Ishikawa (cell line): ENCODE results near the gene SRRT.

Source experiments
- CEBPB ChIP-seq: IDR thresholded peaks from 2 replicates; pipeline ENCODE4 v1.6.1; 2012
- CREB1 ChIP-seq: IDR thresholded peaks from 2 replicates; pipeline ENCODE4 v1.6.1; 2012; ENCODE audit warnings: low read depth
- EGR1 ChIP-seq: IDR thresholded peaks from 2 replicates; pipeline ENCODE4 v1.6.1; 2012
- EP300 ChIP-seq: IDR thresholded peaks from 2 replicates; pipeline ENCODE4 v1.6.1; 2012; ENCODE audit warnings: borderline replicate concordance
- FOXM1 ChIP-seq: IDR thresholded peaks from 2 replicates; pipeline ENCODE4 v1.6.1; 2012; ENCODE audit warnings: low read depth, borderline replicate concordance
- MAX ChIP-seq: IDR thresholded peaks from 2 replicates; pipeline ENCODE4 v1.6.1; 2012
- NFIC ChIP-seq: IDR thresholded peaks from 2 replicates; pipeline ENCODE4 v1.6.1; 2012
- RAD21 ChIP-seq: IDR thresholded peaks from 2 replicates; pipeline ENCODE4 v1.6.1; 2012; ENCODE audit warnings: low read depth
- TAF1 ChIP-seq: IDR thresholded peaks from 2 replicates; pipeline ENCODE4 v1.6.1; 2012; ENCODE audit warnings: low read depth, mild to moderate bottlenecking
- TCF12 ChIP-seq: IDR thresholded peaks from 2 replicates; pipeline ENCODE4 v1.6.1; 2012; ENCODE audit warnings: low read depth
- TEAD4 ChIP-seq: IDR thresholded peaks from 2 replicates; pipeline ENCODE4 v1.6.1; 2012
- YY1 ChIP-seq: IDR thresholded peaks from 2 replicates; pipeline ENCODE4 v1.6.1; 2012; ENCODE audit warnings: low read depth
- ZBTB7A ChIP-seq: IDR thresholded peaks from 2 replicates; pipeline ENCODE4 v1.6.1; 2012; ENCODE audit warnings: low read depth
- TF ChIP-seq, protein P1 (sequence below): IDR thresholded peaks from 2 replicates; pipeline ENCODE4 v1.6.1; 2012
- TF ChIP-seq, protein P2 (sequence below): IDR thresholded peaks from 2 replicates; pipeline ENCODE4 v1.6.1; 2012; ENCODE audit warnings: low read depth, mild to moderate bottlenecking

The SRRT gene

GRCh38 chr7:100902638-100903037 is 27.7 kb downstream of the SRRT start:
- no peak for TF ChIP-seq CREB1
- TF ChIP-seq RAD21 = no peak
- TF ChIP-seq EP300 = no peak
- no peak for TF ChIP-seq NFIC
- no peak for TF ChIP-seq EGR1
- TF ChIP-seq MAX = no peak
- TF ChIP-seq TEAD4 = no peak
- TF ChIP-seq, protein P1, sequence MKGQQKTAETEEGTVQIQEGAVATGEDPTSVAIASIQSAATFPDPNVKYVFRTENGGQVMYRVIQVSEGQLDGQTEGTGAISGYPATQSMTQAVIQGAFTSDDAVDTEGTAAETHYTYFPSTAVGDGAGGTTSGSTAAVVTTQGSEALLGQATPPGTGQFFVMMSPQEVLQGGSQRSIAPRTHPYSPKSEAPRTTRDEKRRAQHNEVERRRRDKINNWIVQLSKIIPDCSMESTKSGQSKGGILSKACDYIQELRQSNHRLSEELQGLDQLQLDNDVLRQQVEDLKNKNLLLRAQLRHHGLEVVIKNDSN = no peak
- TF ChIP-seq CEBPB = no peak
- no peak for TF ChIP-seq YY1
- no peak for TF ChIP-seq FOXM1
- TF ChIP-seq, protein P2, sequence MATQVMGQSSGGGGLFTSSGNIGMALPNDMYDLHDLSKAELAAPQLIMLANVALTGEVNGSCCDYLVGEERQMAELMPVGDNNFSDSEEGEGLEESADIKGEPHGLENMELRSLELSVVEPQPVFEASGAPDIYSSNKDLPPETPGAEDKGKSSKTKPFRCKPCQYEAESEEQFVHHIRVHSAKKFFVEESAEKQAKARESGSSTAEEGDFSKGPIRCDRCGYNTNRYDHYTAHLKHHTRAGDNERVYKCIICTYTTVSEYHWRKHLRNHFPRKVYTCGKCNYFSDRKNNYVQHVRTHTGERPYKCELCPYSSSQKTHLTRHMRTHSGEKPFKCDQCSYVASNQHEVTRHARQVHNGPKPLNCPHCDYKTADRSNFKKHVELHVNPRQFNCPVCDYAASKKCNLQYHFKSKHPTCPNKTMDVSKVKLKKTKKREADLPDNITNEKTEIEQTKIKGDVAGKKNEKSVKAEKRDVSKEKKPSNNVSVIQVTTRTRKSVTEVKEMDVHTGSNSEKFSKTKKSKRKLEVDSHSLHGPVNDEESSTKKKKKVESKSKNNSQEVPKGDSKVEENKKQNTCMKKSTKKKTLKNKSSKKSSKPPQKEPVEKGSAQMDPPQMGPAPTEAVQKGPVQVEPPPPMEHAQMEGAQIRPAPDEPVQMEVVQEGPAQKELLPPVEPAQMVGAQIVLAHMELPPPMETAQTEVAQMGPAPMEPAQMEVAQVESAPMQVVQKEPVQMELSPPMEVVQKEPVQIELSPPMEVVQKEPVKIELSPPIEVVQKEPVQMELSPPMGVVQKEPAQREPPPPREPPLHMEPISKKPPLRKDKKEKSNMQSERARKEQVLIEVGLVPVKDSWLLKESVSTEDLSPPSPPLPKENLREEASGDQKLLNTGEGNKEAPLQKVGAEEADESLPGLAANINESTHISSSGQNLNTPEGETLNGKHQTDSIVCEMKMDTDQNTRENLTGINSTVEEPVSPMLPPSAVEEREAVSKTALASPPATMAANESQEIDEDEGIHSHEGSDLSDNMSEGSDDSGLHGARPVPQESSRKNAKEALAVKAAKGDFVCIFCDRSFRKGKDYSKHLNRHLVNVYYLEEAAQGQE = no peak
- no peak for TF ChIP-seq ZBTB7A
- no peak for TF ChIP-seq TAF1
- no peak for TF ChIP-seq TCF12

DNA sequence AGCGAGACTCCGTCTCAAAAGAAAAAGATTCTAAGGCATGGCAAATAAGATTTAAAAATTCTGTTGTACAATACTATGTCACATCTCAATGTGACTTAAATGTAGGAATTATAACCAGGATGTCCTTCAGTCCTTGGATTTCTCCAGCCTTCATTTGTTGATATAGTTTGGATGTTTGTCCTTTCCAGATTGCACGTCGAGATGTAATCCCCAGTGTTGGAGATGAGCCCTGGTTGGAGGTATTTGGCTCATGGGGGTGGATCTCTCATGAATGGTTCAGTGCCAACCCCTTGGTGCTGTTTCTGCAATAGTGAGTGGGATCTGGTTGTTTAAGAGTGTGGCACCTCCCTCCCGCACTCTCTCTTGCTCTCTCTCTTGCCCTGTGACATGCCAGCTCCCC is 33.6 kb downstream of the SRRT start:
- no peak for TF ChIP-seq ZBTB7A
- TF ChIP-seq NFIC = no peak
- no peak for TF ChIP-seq RAD21
- TF ChIP-seq, protein P1 = no peak
- TF ChIP-seq, protein P2 = no peak
- no peak for TF ChIP-seq YY1
- TF ChIP-seq EP300 = no peak
- no peak for TF ChIP-seq TCF12
- TF ChIP-seq CREB1 = no peak
- no peak for TF ChIP-seq MAX
- TF ChIP-seq CEBPB = no peak
- TF ChIP-seq TAF1 = no peak
- no peak for TF ChIP-seq FOXM1
- no peak for TF ChIP-seq TEAD4
- TF ChIP-seq EGR1 = no peak

DNA sequence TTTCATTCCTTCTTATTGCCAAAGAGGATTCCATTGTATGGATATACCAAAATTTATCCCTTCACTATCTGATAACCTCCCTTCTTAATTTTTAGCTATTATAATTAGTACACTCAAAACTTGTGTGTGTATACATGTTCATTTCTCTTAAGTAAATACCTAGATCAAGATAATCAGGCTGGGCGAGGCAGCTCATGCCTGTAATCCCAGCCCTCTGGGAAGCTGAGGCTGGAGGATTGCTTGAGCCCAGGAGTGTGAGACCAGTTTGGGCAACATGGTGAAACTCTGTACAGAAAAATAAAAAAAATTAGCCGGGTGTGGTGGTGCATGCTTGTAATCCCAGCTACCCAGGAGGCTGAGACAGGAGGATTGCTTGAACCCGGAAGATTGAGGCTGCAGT is 36.6 kb downstream of the SRRT start:
- no peak for TF ChIP-seq TAF1
- TF ChIP-seq CREB1 = no peak
- TF ChIP-seq YY1 = no peak
- TF ChIP-seq ZBTB7A = no peak
- TF ChIP-seq FOXM1 = no peak
- TF ChIP-seq MAX = no peak
- TF ChIP-seq EGR1 = no peak
- TF ChIP-seq CEBPB = no peak
- TF ChIP-seq, protein P2 = no peak
- no peak for TF ChIP-seq RAD21
- TF ChIP-seq TEAD4 = no peak
- no peak for TF ChIP-seq EP300

DNA sequence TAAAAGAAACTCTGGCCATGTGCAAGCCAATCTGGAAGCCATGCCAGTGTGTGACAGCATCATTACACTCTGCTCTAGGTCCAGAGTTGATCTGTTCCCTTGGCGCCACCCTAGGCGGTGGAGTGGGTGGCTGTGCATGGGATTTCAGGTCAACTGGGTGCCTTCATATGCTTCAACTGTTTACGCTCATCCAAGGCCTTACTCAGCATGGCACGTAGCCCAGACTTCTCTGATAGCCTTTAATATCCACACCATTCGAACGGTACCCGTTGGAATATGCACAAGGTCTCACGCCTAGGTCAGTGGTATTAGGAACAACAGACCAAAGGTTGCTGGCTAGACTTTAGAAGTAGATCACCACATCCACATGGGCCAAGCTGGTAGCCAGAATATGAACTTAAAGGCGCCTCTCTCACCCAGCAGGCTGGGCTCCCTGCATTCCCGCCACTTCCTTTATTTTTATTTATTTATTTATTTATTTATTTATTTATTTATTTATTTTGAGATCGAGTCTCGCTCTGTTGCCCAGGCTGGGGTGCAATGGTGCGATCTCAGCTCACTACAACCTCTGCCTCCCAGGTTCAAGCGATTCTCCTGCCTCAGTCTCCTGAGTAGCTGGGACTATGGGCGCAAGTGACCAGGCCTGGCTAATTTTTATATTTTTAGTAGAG is 39.4 kb downstream of the SRRT start:
- TF ChIP-seq EP300 (no peak), TCF12 (no peak), FOXM1 (no peak), MAX (no peak), ZBTB7A (no peak), CREB1 (no peak), TAF1 (no peak), RAD21 (no peak), NFIC (no peak), TEAD4 (no peak), CEBPB (no peak), EGR1 (no peak), YY1 (no peak)
- TF ChIP-seq, protein P1 = no peak
- TF ChIP-seq, protein P2 = no peak
